K562 (cell line): Measurements from ENCODE around the gene CTPS2. TPM values are rescaled to one million over a fixed set of nuclear protein-coding genes. Genes with fewer than 3 reads are reported as not detected.

ENCODE experiments used
- C11orf30 ChIP-seq: fragments of 450-650 bp; IDR thresholded peaks from 2 replicates; pipeline ENCODE4 v1.6.1; 2016; ENCODE audit warnings: low read depth, mild to moderate bottlenecking
- CREB1 ChIP-seq, 2 experiments: sonication (generic) in 1 of 2; formaldehyde crosslinking in 1 of 2; IDR thresholded peaks; 2 replicates each; pipeline versions ENCODE4 v1.6.1 to v1.8.0; 2012 to 2022; ENCODE audit warnings: inconsistent platforms in 1 of 2, mild to moderate bottlenecking in 1 of 2, missing genetic modification reagents in 1 of 2, moderate library complexity in 1 of 2
- ELF1 ChIP-seq: fragments of 200-800 bp; sonication (Bioruptor generic); IDR thresholded peaks from 2 replicates; pipeline ENCODE4 v1.6.1; 2016; ENCODE audit warnings: missing genetic modification characterization, missing compliant biosample characterization
- GATA2 ChIP-seq: sonication (generic); formaldehyde crosslinking; IDR thresholded peaks from 2 replicates; pipeline ENCODE4 v1.4.0; 2020; ENCODE audit warnings: mild to moderate bottlenecking, missing genetic modification reagents
- HCFC1 ChIP-seq: IDR thresholded peaks from 2 replicates; pipeline ENCODE4 v1.6.1; 2012; ENCODE audit warnings: low read depth, low read length, improper control_type of control experiment
- KDM5B ChIP-seq: fragments of 200-600 bp; sonication (generic); IDR thresholded peaks from 2 replicates; pipeline ENCODE4 v1.6.1; 2012; ENCODE audit warnings: low read depth, mild to moderate bottlenecking, moderate library complexity, low read length, control low read depth, inconsistent platforms; ENCODE audit not compliant: insufficient replicate concordance
- LARP7 ChIP-seq: fragments of 450-650 bp; IDR thresholded peaks from 2 replicates; pipeline ENCODE4 v1.6.1; 2016
- LEF1 ChIP-seq: fragments of 450-650 bp; IDR thresholded peaks from 2 replicates; pipeline ENCODE4 v1.6.1; 2016; ENCODE audit warnings: mild to moderate bottlenecking
- NELFE ChIP-seq: IDR thresholded peaks from 2 replicates; pipeline ENCODE4 v1.6.1; 2011; ENCODE audit warnings: mild to moderate bottlenecking; ENCODE audit not compliant: insufficient read depth, insufficient read length
- NFE2L1 ChIP-seq: fragments of 450-650 bp; IDR thresholded peaks from 2 replicates; pipeline ENCODE4 v1.6.1; 2016; ENCODE audit warnings: missing genetic modification characterization, low read depth, mild to moderate bottlenecking, missing compliant biosample characterization, moderate library complexity, borderline replicate concordance
- NR3C1 ChIP-seq: sonication (generic); formaldehyde crosslinking; IDR thresholded peaks from 2 replicates; pipeline ENCODE4 v1.8.1; 2022; ENCODE audit warnings: missing genetic modification reagents
- PHTF2 ChIP-seq: fragments of 250-450 bp; sonication (Bioruptor Pico); IDR thresholded peaks from 2 replicates; pipeline ENCODE4 v1.5.0; 2021; ENCODE audit warnings: mild to moderate bottlenecking
- POU5F1 ChIP-seq: fragments of 150-350 bp; IDR thresholded peaks from 2 replicates; pipeline ENCODE4 v1.6.1; 2014; ENCODE audit warnings: borderline replicate concordance, low read length, low read depth, mild to moderate bottlenecking; ENCODE audit not compliant: partially characterized antibody
- SRSF9 ChIP-seq: fragments of 200-400 bp; formaldehyde crosslinking; IDR thresholded peaks from 2 replicates; pipeline ENCODE4 v1.6.1; 2017; ENCODE audit warnings: low read depth, low read length, borderline replicate concordance
- TEAD1 ChIP-seq, 2 experiments: fragments of 450-650 bp in 1 of 2; sonication (generic) in 1 of 2; formaldehyde crosslinking; IDR thresholded peaks; 2 replicates each; pipeline versions ENCODE4 v1.4.0 to v1.8.0; 2020 to 2022; ENCODE audit warnings: mild to moderate bottlenecking in 2 of 2, missing genetic modification reagents in 1 of 2
- ZBTB7A ChIP-seq: IDR thresholded peaks from 2 replicates; pipeline ENCODE4 v1.6.1; 2011; ENCODE audit warnings: low read depth, mild to moderate bottlenecking, low read length, moderate library complexity, borderline replicate concordance; ENCODE audit not compliant: control insufficient read depth
- ZFP30 ChIP-seq: fragments of 250-450 bp; sonication (Bioruptor Pico); IDR thresholded peaks from 2 replicates; pipeline ENCODE4 v1.8.0; 2022; ENCODE audit warnings: moderate library complexity, mild to moderate bottlenecking, inconsistent platforms, borderline replicate concordance
- ZNF75A ChIP-seq: fragments of 450-650 bp; formaldehyde crosslinking; IDR thresholded peaks from 2 replicates; pipeline ENCODE4 v1.4.0; 2020; ENCODE audit warnings: mild to moderate bottlenecking
- polyA plus RNA-seq, 8 experiments: library from polyadenylated mRNA; depleted of rRNA in 4 of 8; stranded (reverse) in 5 of 8; unstranded in 3 of 8; fragments of >200 nt; fragmentation: Nextera tagmentation in 2 of 8; fragmentation: Illumina TruSeq in 1 of 8; extraction: Ambion mirVana in 2 of 8; extraction: Trizol in 1 of 8; gene quantifications; 2 replicates each; pipeline versions ENCODE4 v1.2.1 to v1.2.3, GENCODE V29; 2011 to 2014; ENCODE audit warnings: inconsistent platforms in 1 of 8, missing spikeins in 1 of 8
- total RNA-seq, 7 experiments: library from RNA; depleted of rRNA in 6 of 7; stranded (reverse); fragments of >200 nt in 6 of 7; fragmentation: Illumina TruSeq in 2 of 7; extraction: Trizol in 2 of 7; gene quantifications; 2 replicates each; pipeline versions ENCODE4 v1.2.1 to v1.2.3, GENCODE V29; 2011 to 2021; ENCODE audit warnings: low replicate concordance in 1 of 7
- TF ChIP-seq, protein P1 (sequence below), 2 experiments: fragments of 450-650 bp; IDR thresholded peaks; 2 replicates each; pipeline ENCODE4 v1.6.1; 2018; ENCODE audit warnings: mild to moderate bottlenecking in 2 of 2, low read depth in 1 of 2; ENCODE audit not compliant: partially characterized antibody in 2 of 2
- TF ChIP-seq, protein P2 (sequence below): fragments of 450-650 bp; formaldehyde crosslinking; IDR thresholded peaks from 2 replicates; pipeline ENCODE4 v1.4.0; 2020; ENCODE audit warnings: mild to moderate bottlenecking
- TF ChIP-seq, protein P3 (sequence below): sonication (generic); formaldehyde crosslinking; IDR thresholded peaks from 2 replicates; pipeline ENCODE4 v1.8.0; 2022; ENCODE audit warnings: mild to moderate bottlenecking, missing genetic modification reagents
- TF ChIP-seq, protein P4 (sequence below): fragments of 450-650 bp; formaldehyde crosslinking; IDR thresholded peaks from 2 replicates; pipeline ENCODE4 v1.4.0; 2022; ENCODE audit warnings: missing genetic modification characterization

Gene CTPS2
- total and polyA plus RNA-seq, 9 of the 15 experiments (the other 6 are each of a cell fraction or from before 2014, with no cell fraction given) = 5.4 to 19.5 (median 14.1) TPM

DNA sequence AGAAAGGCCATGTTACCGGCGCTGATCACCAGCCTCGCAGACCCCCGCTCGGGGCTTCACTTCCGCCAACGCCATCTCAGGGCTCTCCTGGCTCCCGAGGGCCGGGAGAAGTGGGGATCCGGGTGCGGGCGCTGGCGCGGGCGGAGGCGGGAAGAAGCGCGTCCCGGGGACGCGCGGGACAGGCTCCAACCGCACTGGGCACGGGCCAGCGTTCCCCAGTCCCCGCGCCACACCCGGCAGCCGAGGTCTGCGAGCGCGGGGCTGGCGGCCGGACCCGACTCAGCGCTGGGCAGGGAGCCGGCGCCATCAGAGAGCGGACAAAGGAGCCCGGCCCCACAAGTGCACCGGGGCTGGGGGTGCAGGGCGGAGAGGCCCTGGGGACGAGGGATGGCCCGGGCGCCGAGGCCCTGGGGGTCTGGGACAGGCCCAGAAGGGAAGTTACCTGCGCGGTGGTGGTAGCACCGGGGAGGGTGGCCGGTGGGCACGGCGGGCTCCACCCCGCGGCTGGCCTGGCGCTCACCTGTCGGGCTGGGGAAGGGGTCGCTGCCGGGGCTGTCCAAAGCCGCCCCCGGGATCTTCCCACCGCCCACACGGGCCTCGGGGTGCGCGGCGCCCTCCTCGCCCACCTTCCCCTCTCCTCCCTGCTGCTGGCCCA, 449 bp downstream of the CTPS2 start (continued):
- TF ChIP-seq NFE2L1 (no peak), LEF1 (no peak), KDM5B (no peak), ZFP30 (CRISPR knock-in tag) (no peak), LARP7 (no peak), CREB1 (IDR thresholded peaks at IDR 0.05) (no peak), CREB1 (CRISPR knock-in tag; IDR thresholded peaks at IDR 0.05) (no peak), NELFE (no peak), HCFC1 (no peak), TEAD1 (CRISPR knock-in tag; IDR thresholded peaks at IDR 0.05) (no peak), C11orf30 (no peak), POU5F1 (no peak), ELF1 (peak; percentile 27; the same call in 1 of the 2 replicates), SRSF9 (no peak), GATA2 (CRISPR knock-in tag) (no peak), ZBTB7A (peak; percentile 56; the same call in 1 of the 2 replicates), ZNF75A (CRISPR knock-in tag) (no peak), PHTF2 (no peak), NR3C1 (no peak)
- TF ChIP-seq, protein P1, sequence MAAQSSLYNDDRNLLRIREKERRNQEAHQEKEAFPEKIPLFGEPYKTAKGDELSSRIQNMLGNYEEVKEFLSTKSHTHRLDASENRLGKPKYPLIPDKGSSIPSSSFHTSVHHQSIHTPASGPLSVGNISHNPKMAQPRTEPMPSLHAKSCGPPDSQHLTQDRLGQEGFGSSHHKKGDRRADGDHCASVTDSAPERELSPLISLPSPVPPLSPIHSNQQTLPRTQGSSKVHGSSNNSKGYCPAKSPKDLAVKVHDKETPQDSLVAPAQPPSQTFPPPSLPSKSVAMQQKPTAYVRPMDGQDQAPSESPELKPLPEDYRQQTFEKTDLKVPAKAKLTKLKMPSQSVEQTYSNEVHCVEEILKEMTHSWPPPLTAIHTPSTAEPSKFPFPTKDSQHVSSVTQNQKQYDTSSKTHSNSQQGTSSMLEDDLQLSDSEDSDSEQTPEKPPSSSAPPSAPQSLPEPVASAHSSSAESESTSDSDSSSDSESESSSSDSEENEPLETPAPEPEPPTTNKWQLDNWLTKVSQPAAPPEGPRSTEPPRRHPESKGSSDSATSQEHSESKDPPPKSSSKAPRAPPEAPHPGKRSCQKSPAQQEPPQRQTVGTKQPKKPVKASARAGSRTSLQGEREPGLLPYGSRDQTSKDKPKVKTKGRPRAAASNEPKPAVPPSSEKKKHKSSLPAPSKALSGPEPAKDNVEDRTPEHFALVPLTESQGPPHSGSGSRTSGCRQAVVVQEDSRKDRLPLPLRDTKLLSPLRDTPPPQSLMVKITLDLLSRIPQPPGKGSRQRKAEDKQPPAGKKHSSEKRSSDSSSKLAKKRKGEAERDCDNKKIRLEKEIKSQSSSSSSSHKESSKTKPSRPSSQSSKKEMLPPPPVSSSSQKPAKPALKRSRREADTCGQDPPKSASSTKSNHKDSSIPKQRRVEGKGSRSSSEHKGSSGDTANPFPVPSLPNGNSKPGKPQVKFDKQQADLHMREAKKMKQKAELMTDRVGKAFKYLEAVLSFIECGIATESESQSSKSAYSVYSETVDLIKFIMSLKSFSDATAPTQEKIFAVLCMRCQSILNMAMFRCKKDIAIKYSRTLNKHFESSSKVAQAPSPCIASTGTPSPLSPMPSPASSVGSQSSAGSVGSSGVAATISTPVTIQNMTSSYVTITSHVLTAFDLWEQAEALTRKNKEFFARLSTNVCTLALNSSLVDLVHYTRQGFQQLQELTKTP (IDR thresholded peaks at IDR 0.05; ENCODE audit: low read depth in 1 of 2, partially characterized antibody in 2 of 2) = no peak
- TF ChIP-seq, protein P2, sequence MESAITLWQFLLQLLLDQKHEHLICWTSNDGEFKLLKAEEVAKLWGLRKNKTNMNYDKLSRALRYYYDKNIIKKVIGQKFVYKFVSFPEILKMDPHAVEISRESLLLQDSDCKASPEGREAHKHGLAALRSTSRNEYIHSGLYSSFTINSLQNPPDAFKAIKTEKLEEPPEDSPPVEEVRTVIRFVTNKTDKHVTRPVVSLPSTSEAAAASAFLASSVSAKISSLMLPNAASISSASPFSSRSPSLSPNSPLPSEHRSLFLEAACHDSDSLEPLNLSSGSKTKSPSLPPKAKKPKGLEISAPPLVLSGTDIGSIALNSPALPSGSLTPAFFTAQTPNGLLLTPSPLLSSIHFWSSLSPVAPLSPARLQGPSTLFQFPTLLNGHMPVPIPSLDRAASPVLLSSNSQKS (CRISPR knock-in tag) = no peak
- TF ChIP-seq, protein P3, sequence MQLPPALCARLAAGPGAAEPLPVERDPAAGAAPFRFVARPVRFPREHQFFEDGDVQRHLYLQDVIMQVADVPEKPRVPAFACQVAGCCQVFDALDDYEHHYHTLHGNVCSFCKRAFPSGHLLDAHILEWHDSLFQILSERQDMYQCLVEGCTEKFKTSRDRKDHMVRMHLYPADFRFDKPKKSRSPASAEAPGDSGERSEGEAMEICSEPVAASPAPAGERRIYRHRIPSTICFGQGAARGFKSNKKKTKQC (CRISPR knock-in tag) = no peak
- TF ChIP-seq, protein P4, sequence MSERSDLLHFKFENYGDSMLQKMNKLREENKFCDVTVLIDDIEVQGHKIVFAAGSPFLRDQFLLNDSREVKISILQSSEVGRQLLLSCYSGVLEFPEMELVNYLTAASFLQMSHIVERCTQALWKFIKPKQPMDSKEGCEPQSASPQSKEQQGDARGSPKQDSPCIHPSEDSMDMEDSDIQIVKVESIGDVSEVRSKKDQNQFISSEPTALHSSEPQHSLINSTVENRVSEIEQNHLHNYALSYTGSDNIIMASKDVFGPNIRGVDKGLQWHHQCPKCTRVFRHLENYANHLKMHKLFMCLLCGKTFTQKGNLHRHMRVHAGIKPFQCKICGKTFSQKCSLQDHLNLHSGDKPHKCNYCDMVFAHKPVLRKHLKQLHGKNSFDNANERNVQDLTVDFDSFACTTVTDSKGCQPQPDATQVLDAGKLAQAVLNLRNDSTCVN = no peak
